Ectodermal cell (in vitro differentiated cells): Measurements from ENCODE around the gene RASL12.

Experiments used
- H3K27ac ChIP-seq: 2 replicates; pipeline ENCODE4 v1.7.0; 2013; ENCODE audit warnings: mild to moderate bottlenecking, low read depth, low read length; ENCODE audit not compliant: insufficient read depth, poor library complexity, severe bottlenecking
- H3K27me3 ChIP-seq: 2 replicates; pipeline ENCODE4 v1.7.0; 2013; ENCODE audit warnings: mild to moderate bottlenecking, low read length; ENCODE audit not compliant: insufficient read depth, control insufficient read depth, poor library complexity, severe bottlenecking
- H3K36me3 ChIP-seq: one replicate; pipeline ENCODE4 v1.7.0; 2013; ENCODE audit warnings: low read length; ENCODE audit not compliant: control insufficient read depth, insufficient read depth
- H3K4me1 ChIP-seq: one replicate; pipeline ENCODE4 v1.7.0; 2013; ENCODE audit warnings: low read length; ENCODE audit not compliant: control insufficient read depth, insufficient read depth
- H3K4me3 ChIP-seq: 2 replicates; pipeline ENCODE4 v1.7.0; 2013; ENCODE audit warnings: low read depth, low read length, control low read depth; ENCODE audit not compliant: insufficient read depth
- H3K9me3 ChIP-seq: 2 replicates; pipeline ENCODE4 v1.7.0; 2013; ENCODE audit warnings: mild to moderate bottlenecking, low read length, moderate library complexity; ENCODE audit not compliant: control insufficient read depth
- WGBS, 2 experiments: methylation state at CpG; one replicate each; pipeline ENCODE4 v1.1.7; 2013; ENCODE audit warnings: missing lambda C conversion rate in 2 of 2; 5-methylcytosine and 5-hydroxymethylcytosine counted together

The RASL12 gene

GRCh38 chr15:65084500-65085206 lies 16.9 kb upstream of the RASL12 start:
- Histone ChIP-seq H3K27me3 (peaks cover 47% of the 10 kb centered on the region), H3K4me1 (peaks cover 67% of the 10 kb centered on the region), H3K4me3 (no peak overlapping the region), H3K36me3 (no peaks in the 10 kb centered on the region), H3K9me3 (no peaks in the 10 kb centered on the region), H3K27ac (no peak overlapping the region)
- 89% methylated on average over 7 of the region's 7 CpGs for WGBS, 2 experiments

GRCh38 chr15:65083262-65083701 lies 15.5 kb upstream of the RASL12 start:
- H3K9me3 ChIP-seq, result no peaks in the 10 kb centered on the region
- peaks cover 55% of the 10 kb centered on the region for H3K4me1 ChIP-seq
- 0 to 1% methylated on average over 7 of the region's 7 CpGs for WGBS, 2 experiments
- no peaks in the 10 kb centered on the region for H3K36me3 ChIP-seq
- H3K4me3 ChIP-seq, result no peak overlapping the region
- H3K27ac ChIP-seq, result peak overlapping the region; percentile 91
- peaks cover 60% of the 10 kb centered on the region for H3K27me3 ChIP-seq

- Histone ChIP-seq H3K36me3 (no peaks in the 10 kb centered on the region), H3K9me3 (no peaks in the 10 kb centered on the region), H3K27me3 (peaks cover 66% of the 10 kb centered on the region), H3K4me3 (no peak overlapping the region), H3K27ac (peak overlapping the region; percentile 91), H3K4me1 (peaks cover 47% of the 10 kb centered on the region)
- 24 to 25% methylated on average over 7 of the region's 7 CpGs for WGBS, 2 experiments
These were observed 14.6 kb upstream of the RASL12 start for GRCh38 chr15:65082303-65082953.

GRCh38 chr15:65081758-65082157 lies 14.0 kb upstream of the RASL12 start:
- H3K27me3 ChIP-seq, result peaks cover 64% of the 10 kb centered on the region
- no peak overlapping the region for H3K27ac ChIP-seq
- 87 to 93% methylated on average over 5 of the region's 5 CpGs for WGBS, 2 experiments
- no peaks in the 10 kb centered on the region for H3K36me3 ChIP-seq
- no peak overlapping the region for H3K4me3 ChIP-seq
- H3K4me1 ChIP-seq, result peaks cover 41% of the 10 kb centered on the region
- H3K9me3 ChIP-seq, result no peaks in the 10 kb centered on the region

GRCh38 chr15:65081270-65081669 lies 13.5 kb upstream of the RASL12 start:
- WGBS, 2 experiments, result 85 to 88% methylated on average over 6 of the region's 6 CpGs
- Histone ChIP-seq H3K36me3 (no peaks in the 10 kb centered on the region), H3K27me3 (peaks cover 62% of the 10 kb centered on the region), H3K4me1 (peaks cover 39% of the 10 kb centered on the region), H3K27ac (no peak overlapping the region), H3K4me3 (no peak overlapping the region), H3K9me3 (no peaks in the 10 kb centered on the region)

GRCh38 chr15:65079580-65079979 lies 11.8 kb upstream of the RASL12 start:
- WGBS, 2 experiments, result 88 to 89% methylated on average over 5 of the region's 5 CpGs
- no peak overlapping the region for H3K27ac ChIP-seq

GRCh38 chr15:65077981-65078352 lies 10.2 kb upstream of the RASL12 start:
- no peak overlapping the region for H3K4me3 ChIP-seq
- H3K27ac ChIP-seq, result no peak overlapping the region
- 54 to 59% methylated on average over 24 of the region's 24 CpGs for WGBS, 2 experiments
- no peaks in the 10 kb centered on the region for H3K9me3 ChIP-seq
- H3K27me3 ChIP-seq, result peaks cover 43% of the 10 kb centered on the region
- H3K4me1 ChIP-seq, result peaks cover 17% of the 10 kb centered on the region
- no peaks in the 10 kb centered on the region for H3K36me3 ChIP-seq

More at GRCh38 chr15:65079580-65079979, 11.8 kb upstream of the RASL12 start:
- Histone ChIP-seq H3K9me3 (no peaks in the 10 kb centered on the region), H3K4me3 (no peak overlapping the region), H3K4me1 (peaks cover 29% of the 10 kb centered on the region), H3K36me3 (no peaks in the 10 kb centered on the region), H3K27me3 (peaks cover 46% of the 10 kb centered on the region)

GRCh38 chr15:65077291-65077980 lies 9.6 kb upstream of the RASL12 start:
- Histone ChIP-seq H3K36me3 (no peaks in the 10 kb centered on the region), H3K27ac (no peak overlapping the region), H3K9me3 (no peaks in the 10 kb centered on the region), H3K4me3 (no peak overlapping the region), H3K27me3 (peaks cover 42% of the 10 kb centered on the region), H3K4me1 (peaks cover 12% of the 10 kb centered on the region)
- 93% methylated on average over 85 of the region's 85 CpGs for WGBS, 2 experiments

- Histone ChIP-seq H3K27ac (no peak within 1 kb of the TSS), H3K4me3 (no peak within 1 kb of the TSS), H3K27me3 (peaks cover 34% of the 10 kb centered on the region), H3K36me3 (no peaks in the 10 kb centered on the region), H3K9me3 (no peaks in the 10 kb centered on the region), H3K4me1 (peaks cover 5% of the 10 kb centered on the region)
- WGBS, 2 experiments, result 95% methylated on average over 73 of the region's 73 CpGs
These were observed 8.9 kb upstream of the RASL12 start, which contains the start of gene KBTBD13 for GRCh38 chr15:65076486-65077290. KBTBD13 (plus strand) TSS chr15:65076746; CDS start chr15:65076816, 70 bp downstream.
